ENCODE measurements around the gene TMOD2.

Gene TMOD2

DNA sequence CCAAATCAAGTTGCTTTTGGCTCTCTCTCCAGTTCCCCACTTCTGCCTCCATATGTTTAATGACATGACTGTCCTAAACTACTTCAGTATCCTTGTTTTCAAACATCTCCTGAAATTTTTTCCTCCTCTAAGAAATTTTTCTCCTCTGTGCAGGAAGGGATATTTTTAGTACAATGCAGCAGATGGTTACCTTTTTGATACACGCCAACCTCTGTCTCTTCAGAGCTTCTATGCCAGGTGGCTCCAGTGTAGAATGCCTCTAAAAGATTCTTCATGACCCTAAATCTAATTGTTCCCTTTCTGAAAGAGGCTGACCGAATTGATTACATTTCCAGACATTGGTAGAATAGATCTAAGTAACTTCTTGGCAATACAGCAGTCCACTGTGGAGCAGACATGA, 111.7 kb downstream of the TMOD2 start:
- no peak for DNase-seq

DNA sequence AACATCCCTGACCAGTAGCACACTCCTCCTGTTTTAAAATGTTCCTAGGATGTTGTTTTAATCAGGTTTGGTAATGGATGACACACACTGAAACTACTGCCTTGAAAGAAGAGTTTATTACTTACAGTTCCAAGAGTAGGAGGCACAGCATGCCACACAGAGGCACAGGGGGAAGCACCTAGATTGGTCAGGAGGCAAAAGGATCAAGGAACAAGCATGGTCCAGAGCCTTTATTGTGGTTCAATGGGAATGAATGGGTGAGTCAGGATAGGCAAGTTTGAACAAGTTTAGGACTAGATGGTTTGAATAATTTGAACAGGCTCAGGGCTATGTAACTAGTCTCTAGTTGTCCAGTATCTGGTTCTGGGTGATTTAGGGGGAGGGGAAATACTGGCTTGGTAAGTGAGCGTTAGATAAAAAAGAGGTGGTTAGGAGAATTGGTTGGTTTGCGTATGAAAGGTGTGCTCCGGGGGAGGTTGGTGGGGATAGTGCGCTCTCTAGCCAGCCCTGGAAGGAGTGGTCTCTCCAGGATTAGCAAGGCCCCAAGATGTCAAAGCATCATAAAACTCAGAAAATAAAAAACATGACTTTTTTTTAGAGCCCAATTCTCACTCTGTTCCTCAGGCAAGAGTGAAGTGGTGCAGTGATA, 113.1 kb downstream of the TMOD2 start:
- DNase-seq = no peak

DNA sequence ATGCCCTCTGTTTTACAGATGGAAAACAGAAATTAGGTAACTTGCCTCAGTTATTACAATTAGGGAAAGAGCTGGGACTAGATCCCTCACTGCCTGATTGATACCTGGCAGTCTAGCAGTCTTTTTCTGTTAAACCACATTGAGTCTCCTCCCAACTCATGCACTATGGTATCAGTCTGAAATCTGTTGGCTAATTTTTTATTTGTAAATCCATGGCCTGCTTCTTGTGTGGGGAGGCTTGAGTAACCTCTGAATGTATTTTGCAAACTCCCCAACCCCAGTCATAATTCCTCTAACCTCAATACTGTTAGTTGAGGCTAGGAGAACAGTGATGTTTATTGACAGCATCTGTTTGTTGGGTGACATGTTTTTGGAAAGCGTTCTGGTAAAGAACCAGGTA, 113.9 kb downstream of the TMOD2 start:
- DNase-seq = no peak

Data from NCI-H524 treated with DMSO at 0.1 percent for 48 hours (cell line).